Renal cortical epithelial cell (primary cell): ENCODE results near the gene AEBP1. TPM values are rescaled to one million over a fixed set of nuclear protein-coding genes. Genes with fewer than 3 reads are reported as not detected.

Source experiments
- DNase-seq: peaks from one replicate; pipeline ENCODE4 v3.0.0-alpha.2; 2011; ENCODE audit warnings: low read depth
- total RNA-seq: library from RNA; depleted of rRNA; stranded (reverse); fragments of >200 nt; gene quantifications from 2 replicates; pipeline ENCODE4 v1.2.3, GENCODE V29; 2014

AEBP1 gene
- total RNA-seq, 1 donor from 2014 or later = 19.0 TPM

- no peak for DNase-seq
These were observed 37.9 kb downstream of the AEBP1 start for GRCh38 chr7:44142028-44142427.

- DNase-seq = no peak
These were observed 39.6 kb downstream of the AEBP1 start for GRCh38 chr7:44143646-44144250.

- DNase-seq = no peak
These were observed 40.4 kb downstream of the AEBP1 start for GRCh38 chr7:44144426-44144967.

- DNase-seq = no peak
These were observed 40.9 kb downstream of the AEBP1 start for GRCh38 chr7:44144968-44145478.

- no peak for DNase-seq
These were observed 41.4 kb downstream of the AEBP1 start for GRCh38 chr7:44145479-44145968.

GRCh38 chr7:44145969-44146911, 42.1 kb downstream of the AEBP1 start:
- DNase-seq = no peak

- DNase-seq = no peak
These were observed 43.2 kb downstream of the AEBP1 start for GRCh38 chr7:44147026-44147991.

- DNase-seq = no peak
These were observed 44.0 kb downstream of the AEBP1 start for GRCh38 chr7:44148166-44148565.

GRCh38 chr7:44148961-44149536, 44.9 kb downstream of the AEBP1 start:
- DNase-seq = no peak

GRCh38 chr7:44149571-44150465, 45.7 kb downstream of the AEBP1 start:
- DNase-seq = no peak

- no peak for DNase-seq
These were observed 46.3 kb downstream of the AEBP1 start for GRCh38 chr7:44150466-44150832.

- DNase-seq = no peak
These were observed 47.1 kb downstream of the AEBP1 start for GRCh38 chr7:44150966-44151941.

- DNase-seq = no peak
These were observed 47.8 kb downstream of the AEBP1 start for GRCh38 chr7:44151956-44152355.

- no peak for DNase-seq
These were observed 49.1 kb downstream of the AEBP1 start for GRCh38 chr7:44152971-44153947.

- no peak for DNase-seq
These were observed 49.8 kb downstream of the AEBP1 start for GRCh38 chr7:44153948-44154335.

GRCh38 chr7:44154703-44155102, 50.6 kb downstream of the AEBP1 start:
- no peak for DNase-seq
